Left lung (tissue), 10 donors: ENCODE results near the gene CSTPP1. TPM values are rescaled to one million over a fixed set of nuclear protein-coding genes. Genes with fewer than 3 reads are reported as not detected.

Source experiments
- ATAC-seq: fragments of 200-7000 bp; cut with Tn5 transposase; one replicate; pipeline ENCODE4 v1.9.1; 2020; ENCODE audit warnings: moderate library complexity
- DNase-seq, 4 donors: peaks; one replicate each; pipeline ENCODE4 v3.0.0-alpha.2; 2013 to 2020
- H3K27ac ChIP-seq, 2 donors: fragments of 200-600 bp; sonication (generic) in 1 of 2; one replicate each; pipeline versions ENCODE4 v1.5.0 to v1.8.0; 2020 to 2021
- H3K27me3 ChIP-seq, 2 donors: fragments of 200-600 bp; sonication (generic) in 1 of 2; one replicate each; pipeline versions ENCODE4 v1.5.0 to v1.8.0; 2020 to 2021
- H3K36me3 ChIP-seq, 2 donors: fragments of 200-600 bp; sonication (generic) in 1 of 2; one replicate each; pipeline versions ENCODE4 v1.5.0 to v1.8.0; 2020 to 2021
- H3K4me1 ChIP-seq, 2 donors: fragments of 200-600 bp; one replicate each; pipeline ENCODE4 v1.8.0; 2021
- H3K4me3 ChIP-seq, 2 donors: fragments of 200-600 bp; sonication (generic) in 1 of 2; one replicate each; pipeline versions ENCODE4 v1.5.0 to v1.8.0; 2020 to 2021; ENCODE audit warnings: mild to moderate bottlenecking in 1 of 2
- H3K9me3 ChIP-seq, 2 donors: fragments of 200-600 bp; sonication (generic) in 1 of 2; one replicate each; pipeline versions ENCODE4 v1.5.0 to v1.8.0; 2020 to 2021
- intact Hi-C, 2 donors: fragments of 100-400 bp; cut with DNase I; formaldehyde crosslinking; loops; one replicate each; pipeline versions ENCODE4 v1.11.2 to v1.14.2; 2022
- polyA plus RNA-seq, 6 donors: library from polyadenylated mRNA; unstranded; fragments of 120-200 nt; gene quantifications; one replicate each; pipeline ENCODE4 v1.2.1, GENCODE V29; 2013; ENCODE audit not compliant: insufficient read length in 6 of 6
- total RNA-seq, 2 donors: library from RNA; stranded (reverse); fragmentation: NEBNext Ultra II Directional; extraction: Animal tissue kit (Norgen Biotek cat#: 25700); gene quantifications; one replicate each; pipeline ENCODE4 v1.2.1, GENCODE V29; 2021
- TF ChIP-seq, protein P1 (sequence below), 2 donors: fragments of 200-600 bp; sonication (generic) in 1 of 2; IDR thresholded peaks; one replicate each; pipeline versions ENCODE4 v1.5.0 to v1.8.0; 2021; ENCODE audit warnings: antibody characterized with exemption in 2 of 2
- donor health status: DM: no; HTN: yes; CAD: no.
- donor health status: DM: no; HTN: no; CAD: no.

Gene CSTPP1
- total and polyA plus RNA-seq, 8 donors = 28.7 to 56.0 (median 51.4) TPM

DNA sequence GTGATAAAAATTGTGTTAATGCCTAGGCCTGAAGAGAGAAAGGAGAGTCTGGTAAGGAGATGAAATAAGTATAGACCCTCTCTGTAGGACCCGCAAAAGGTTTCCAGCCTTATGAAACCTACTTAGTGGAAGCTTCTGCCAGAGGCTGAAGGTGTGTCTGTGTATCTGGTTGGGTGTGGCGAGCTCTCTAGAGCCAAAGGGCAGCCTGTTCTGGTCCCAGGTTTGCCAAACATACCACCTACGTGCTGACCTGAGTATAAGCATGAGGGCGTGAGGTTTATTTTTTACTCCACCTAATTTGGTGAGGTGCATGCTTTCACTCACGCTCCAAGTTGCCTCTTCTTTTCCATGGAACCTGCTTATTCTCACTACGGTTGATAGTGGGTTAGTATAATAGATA, 5.6 kb downstream of the CSTPP1 start:
- Histone ChIP-seq H3K36me3 (no peaks in the 10 kb centered on the region), H3K4me3 (no peak overlapping the region), H3K27ac (no peak overlapping the region), H3K9me3 (no peaks in the 10 kb centered on the region), H3K4me1 (peaks cover 4% of the 10 kb centered on the region in 2 donors), H3K27me3 (no peaks in the 10 kb centered on the region)
- ATAC-seq (peak; percentile 90), DNase-seq (no peak)
- intact Hi-C loops = no loop called here
- TF ChIP-seq, protein P1, sequence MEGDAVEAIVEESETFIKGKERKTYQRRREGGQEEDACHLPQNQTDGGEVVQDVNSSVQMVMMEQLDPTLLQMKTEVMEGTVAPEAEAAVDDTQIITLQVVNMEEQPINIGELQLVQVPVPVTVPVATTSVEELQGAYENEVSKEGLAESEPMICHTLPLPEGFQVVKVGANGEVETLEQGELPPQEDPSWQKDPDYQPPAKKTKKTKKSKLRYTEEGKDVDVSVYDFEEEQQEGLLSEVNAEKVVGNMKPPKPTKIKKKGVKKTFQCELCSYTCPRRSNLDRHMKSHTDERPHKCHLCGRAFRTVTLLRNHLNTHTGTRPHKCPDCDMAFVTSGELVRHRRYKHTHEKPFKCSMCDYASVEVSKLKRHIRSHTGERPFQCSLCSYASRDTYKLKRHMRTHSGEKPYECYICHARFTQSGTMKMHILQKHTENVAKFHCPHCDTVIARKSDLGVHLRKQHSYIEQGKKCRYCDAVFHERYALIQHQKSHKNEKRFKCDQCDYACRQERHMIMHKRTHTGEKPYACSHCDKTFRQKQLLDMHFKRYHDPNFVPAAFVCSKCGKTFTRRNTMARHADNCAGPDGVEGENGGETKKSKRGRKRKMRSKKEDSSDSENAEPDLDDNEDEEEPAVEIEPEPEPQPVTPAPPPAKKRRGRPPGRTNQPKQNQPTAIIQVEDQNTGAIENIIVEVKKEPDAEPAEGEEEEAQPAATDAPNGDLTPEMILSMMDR (IDR thresholded peaks at IDR 0.05) = no peak

- no peak overlapping the region for H3K27ac ChIP-seq
- H3K4me3 ChIP-seq = no peak overlapping the region
- H3K27me3 ChIP-seq = no peaks in the 10 kb centered on the region
- intact Hi-C loops = no loop called here
- TF ChIP-seq, protein P1 (IDR thresholded peaks at IDR 0.05) = no peak
- no peaks in the 10 kb centered on the region for H3K36me3 ChIP-seq
- no peaks in the 10 kb centered on the region for H3K4me1 ChIP-seq
- no peaks in the 10 kb centered on the region for H3K9me3 ChIP-seq
- ATAC-seq (no peak), DNase-seq (no peak)
Observed at GRCh38 chr11:46944356-46945075, 8.0 kb downstream of the CSTPP1 start.

GRCh38 chr11:46947399-46948077, 11.0 kb downstream of the CSTPP1 start:
- intact Hi-C loops = no loop called here
- H3K4me3 ChIP-seq = no peak overlapping the region
- H3K27ac ChIP-seq = no peak overlapping the region
- H3K4me1 ChIP-seq = no peaks in the 10 kb centered on the region
- no peaks in the 10 kb centered on the region for H3K27me3 ChIP-seq
- TF ChIP-seq, protein P1 (IDR thresholded peaks at IDR 0.05) = no peak
- ATAC-seq = peak; percentile 51
- no peak for DNase-seq
- H3K36me3 ChIP-seq = no peaks in the 10 kb centered on the region
- no peaks in the 10 kb centered on the region for H3K9me3 ChIP-seq

DNA sequence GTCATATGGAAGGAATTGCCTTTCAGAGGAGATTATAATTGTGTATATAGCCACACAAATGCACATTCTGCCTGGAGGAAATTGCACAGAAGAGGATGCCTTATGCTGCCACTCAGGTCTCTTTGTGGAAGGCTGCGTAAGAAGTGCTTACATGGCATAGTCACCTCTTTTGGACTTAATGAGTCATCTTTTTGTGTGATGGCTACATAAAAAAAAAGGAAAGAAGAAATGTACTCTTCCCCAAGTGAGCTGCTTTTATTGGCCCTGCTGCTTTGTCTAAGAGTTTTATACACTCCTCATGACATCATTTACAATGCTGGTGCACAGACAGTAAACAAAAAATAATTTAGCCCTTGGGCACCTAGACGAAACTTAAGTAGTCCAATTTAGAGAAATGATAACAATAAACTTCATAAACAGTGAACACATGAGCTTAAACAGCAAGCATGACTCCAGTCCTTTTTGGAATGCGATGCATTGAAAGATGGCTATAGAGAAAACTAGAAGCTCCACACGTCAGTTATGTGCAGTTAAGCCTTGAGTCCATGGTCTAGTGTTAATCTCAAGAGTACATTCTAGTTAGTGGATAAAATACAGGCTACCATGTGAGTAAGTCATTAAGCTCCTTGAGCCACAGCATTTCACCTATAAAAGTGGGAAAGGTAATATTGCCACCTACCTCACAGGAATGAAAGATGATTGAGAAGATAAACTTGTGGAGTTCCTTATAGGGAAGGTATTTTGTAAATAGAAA, 12.0 kb downstream of the CSTPP1 start:
- Histone ChIP-seq H3K4me1 (no peaks in the 10 kb centered on the region), H3K9me3 (no peaks in the 10 kb centered on the region), H3K27me3 (no peaks in the 10 kb centered on the region), H3K4me3 (no peak overlapping the region), H3K36me3 (no peaks in the 10 kb centered on the region), H3K27ac (no peak overlapping the region)
- DNase-seq = no peak
- peak; percentile 87 for ATAC-seq
- intact Hi-C loops = no loop called here
- TF ChIP-seq, protein P1 (IDR thresholded peaks at IDR 0.05) = no peak

DNA sequence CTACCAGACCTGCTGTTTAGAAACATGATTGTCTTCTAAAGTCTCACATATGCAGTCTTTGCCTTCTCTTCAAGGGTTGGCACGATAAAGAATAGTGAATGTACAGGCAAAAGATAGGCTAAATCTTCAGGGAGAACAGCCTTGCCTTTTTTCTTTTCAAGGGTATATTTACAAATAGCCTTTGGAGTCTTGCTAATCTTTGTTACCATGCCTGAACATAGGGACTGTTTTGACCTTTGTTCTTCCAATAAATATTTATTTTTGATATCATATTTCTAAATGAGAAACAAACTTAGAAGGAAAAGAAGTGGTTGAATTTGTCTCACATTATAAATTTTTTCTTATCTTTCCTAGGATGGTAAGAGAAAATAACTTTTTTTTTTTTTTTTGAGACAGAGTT, 12.7 kb downstream of the CSTPP1 start:
- DNase-seq (no peak), ATAC-seq (no peak)
- Histone ChIP-seq H3K27me3 (no peaks in the 10 kb centered on the region), H3K4me1 (no peaks in the 10 kb centered on the region), H3K27ac (no peak overlapping the region), H3K4me3 (no peak overlapping the region), H3K9me3 (no peaks in the 10 kb centered on the region), H3K36me3 (no peaks in the 10 kb centered on the region)
- intact Hi-C loops = no loop called here
- TF ChIP-seq, protein P1 (IDR thresholded peaks at IDR 0.05) = no peak
